Measurements from ENCODE around the gene PLXNA1.

- TF ChIP-seq MXI1 (conservative IDR thresholded peaks at IDR 0.05; ENCODE audit: poor library complexity, severe bottlenecking) (no peak), CTCF (IDR thresholded peaks at IDR 0.05; ENCODE audit: poor library complexity, severe bottlenecking) (no peak), EZH2 (IDR thresholded peaks at IDR 0.05; ENCODE audit: borderline replicate concordance, insufficient read depth, low read length, poor library complexity, severe bottlenecking) (no peak), POLR2AphosphoS5 (IDR thresholded peaks at IDR 0.05) (no peak), EP300 (conservative IDR thresholded peaks at IDR 0.05; ENCODE audit: poor library complexity, severe bottlenecking) (no peak)
- TF ChIP-seq, protein P1, sequence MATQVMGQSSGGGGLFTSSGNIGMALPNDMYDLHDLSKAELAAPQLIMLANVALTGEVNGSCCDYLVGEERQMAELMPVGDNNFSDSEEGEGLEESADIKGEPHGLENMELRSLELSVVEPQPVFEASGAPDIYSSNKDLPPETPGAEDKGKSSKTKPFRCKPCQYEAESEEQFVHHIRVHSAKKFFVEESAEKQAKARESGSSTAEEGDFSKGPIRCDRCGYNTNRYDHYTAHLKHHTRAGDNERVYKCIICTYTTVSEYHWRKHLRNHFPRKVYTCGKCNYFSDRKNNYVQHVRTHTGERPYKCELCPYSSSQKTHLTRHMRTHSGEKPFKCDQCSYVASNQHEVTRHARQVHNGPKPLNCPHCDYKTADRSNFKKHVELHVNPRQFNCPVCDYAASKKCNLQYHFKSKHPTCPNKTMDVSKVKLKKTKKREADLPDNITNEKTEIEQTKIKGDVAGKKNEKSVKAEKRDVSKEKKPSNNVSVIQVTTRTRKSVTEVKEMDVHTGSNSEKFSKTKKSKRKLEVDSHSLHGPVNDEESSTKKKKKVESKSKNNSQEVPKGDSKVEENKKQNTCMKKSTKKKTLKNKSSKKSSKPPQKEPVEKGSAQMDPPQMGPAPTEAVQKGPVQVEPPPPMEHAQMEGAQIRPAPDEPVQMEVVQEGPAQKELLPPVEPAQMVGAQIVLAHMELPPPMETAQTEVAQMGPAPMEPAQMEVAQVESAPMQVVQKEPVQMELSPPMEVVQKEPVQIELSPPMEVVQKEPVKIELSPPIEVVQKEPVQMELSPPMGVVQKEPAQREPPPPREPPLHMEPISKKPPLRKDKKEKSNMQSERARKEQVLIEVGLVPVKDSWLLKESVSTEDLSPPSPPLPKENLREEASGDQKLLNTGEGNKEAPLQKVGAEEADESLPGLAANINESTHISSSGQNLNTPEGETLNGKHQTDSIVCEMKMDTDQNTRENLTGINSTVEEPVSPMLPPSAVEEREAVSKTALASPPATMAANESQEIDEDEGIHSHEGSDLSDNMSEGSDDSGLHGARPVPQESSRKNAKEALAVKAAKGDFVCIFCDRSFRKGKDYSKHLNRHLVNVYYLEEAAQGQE (IDR thresholded peaks at IDR 0.05; ENCODE audit: borderline replicate concordance), result no peak
Measured at GRCh38 chr3:127016043-127016343, 33.1 kb downstream of the PLXNA1 start.
